ENCODE measurements around the gene ARPC1B. TPM values are rescaled to one million over a fixed set of nuclear protein-coding genes. Genes with fewer than 3 reads are reported as not detected.
"Not testable (repeated sequence)": the region's sequence is repeated elsewhere in the genome, so short reads cannot be mapped to it uniquely, and the experiment has no call there.

ARPC1B gene
- total and polyA plus RNA-seq, 9 of the 15 experiments (the other 6 are each of a cell fraction or from before 2014, with no cell fraction given) = 6.7 to 357 (median 211) TPM

GRCh38 chr7:99431756-99432540 is 57.4 kb downstream of the ARPC1B start:
- H4K20me1 ChIP-seq (replicated peaks; ENCODE audit: control insufficient read depth, insufficient read depth, low read length); H3K4me3 ChIP-seq; H3K79me2 ChIP-seq (ENCODE audit: control insufficient read depth, insufficient read depth, low read length); ATAC-seq; DNase-seq (ENCODE audit: extremely low read depth in 1 of 4, low spot score in 3 of 4); H3K27me3 ChIP-seq (ENCODE audit: control insufficient read depth in 2 of 2, insufficient read depth in 2 of 2, low read length in 2 of 2); intact Hi-C loops (cut with micrococcal nuclease); FAIRE-seq; H3K4me2 ChIP-seq (ENCODE audit: insufficient read depth, low read length); BruUV-seq (replicated peaks); in situ Hi-C loops (cut with MboI); H2AFZ ChIP-seq (ENCODE audit: low read depth, low read length); H3K27ac ChIP-seq (ENCODE audit: extremely low read depth, low read depth, low read length); H3K9me3 ChIP-seq (replicated peaks; ENCODE audit: control insufficient read depth, insufficient read depth, low read depth, low read length); H3K9ac ChIP-seq (ENCODE audit: insufficient read depth in 1 of 2, low read depth in 2 of 2, low read length in 2 of 2); CTCF ChIA-PET (ENCODE audit: low intra/inter-chr PET ratio); H3K9me1 ChIP-seq (ENCODE audit: control insufficient read depth, insufficient read depth, low read length): not testable (repeated sequence)
- Histone ChIP-seq H3K4me1 (replicated peaks in 1 of 2; ENCODE audit: control insufficient read depth in 2 of 2, insufficient read depth in 2 of 2, low read length in 2 of 2) (peaks cover 0 to 13% of the 10 kb centered on the region in 2 experiments; a peak in 2 of 5 replicates), H3K36me3 (ENCODE audit: control insufficient read depth, insufficient read depth, low read length) (peaks cover 72% of the 10 kb centered on the region; the same call in 2 of the 3 replicates)
- POLR2A ChIA-PET = interaction anchor here (0.7 kb wide), 1 partner anchor 16 kb away, joined by 3 read pairs; no protein-coding TSS in a partner anchor
- 68% methylated on average over 12 of the region's 13 CpGs for WGBS (ENCODE audit: insufficient coverage, low coverage, missing lambda C conversion rate)

DNA sequence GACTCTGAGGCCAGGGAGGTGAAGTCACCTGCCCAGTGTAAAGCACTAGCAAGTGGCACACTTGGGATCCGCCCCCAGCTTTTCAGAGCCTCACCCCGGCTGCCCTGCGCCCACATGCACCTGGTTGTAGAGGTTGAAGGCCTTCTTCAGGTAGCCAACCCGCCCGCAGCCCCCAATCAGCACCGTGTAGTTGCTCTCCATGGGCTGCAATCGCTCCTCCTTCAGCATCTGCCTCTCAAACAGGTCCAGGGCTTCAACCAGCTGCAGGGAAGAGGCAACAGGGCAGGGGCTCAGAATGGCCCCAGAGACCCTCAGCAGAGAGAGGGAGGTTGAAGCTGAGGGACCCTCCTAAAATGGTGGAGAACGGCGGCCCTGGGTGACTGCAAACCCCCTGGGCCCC is 58.6 kb downstream of the ARPC1B start:
- in situ Hi-C loops (cut with MboI) (no loop called here), intact Hi-C loops (cut with micrococcal nuclease) (no loop called here)
- Histone ChIP-seq H2AFZ (ENCODE audit: low read depth, low read length) (no peak overlapping the region), H3K4me3 (no peak overlapping the region), H3K79me2 (ENCODE audit: control insufficient read depth, insufficient read depth, low read length) (peaks cover 17% of the 10 kb centered on the region), H3K9ac (ENCODE audit: insufficient read depth in 1 of 2, low read depth in 2 of 2, low read length in 2 of 2) (peak overlapping the region in 1 of 2 experiments; percentile 65; a peak in 1 of 4 replicates), H3K36me3 (ENCODE audit: control insufficient read depth, insufficient read depth, low read length) (peaks cover 71% of the 10 kb centered on the region; the same call in 2 of the 3 replicates), H3K9me1 (ENCODE audit: control insufficient read depth, insufficient read depth, low read length) (no peaks in the 10 kb centered on the region), H3K9me3 (replicated peaks; ENCODE audit: control insufficient read depth, insufficient read depth, low read depth, low read length) (no peaks in the 10 kb centered on the region), H3K4me1 (replicated peaks in 1 of 2; ENCODE audit: control insufficient read depth in 2 of 2, insufficient read depth in 2 of 2, low read length in 2 of 2) (peaks cover 6 to 21% of the 10 kb centered on the region in 2 experiments; a peak in 3 of 5 replicates), H4K20me1 (replicated peaks; ENCODE audit: control insufficient read depth, insufficient read depth, low read length) (no peaks in the 10 kb centered on the region), H3K4me2 (ENCODE audit: insufficient read depth, low read length) (no peak overlapping the region), H3K27ac (ENCODE audit: extremely low read depth, low read depth, low read length) (no peak overlapping the region), H3K27me3 (ENCODE audit: control insufficient read depth in 2 of 2, insufficient read depth in 2 of 2, low read length in 2 of 2) (no peaks in the 10 kb centered on the region)
- TF ChIP-seq CEBPB (tag; IDR thresholded peaks at IDR 0.05) (no peak), ZNF134 (CRISPR knock-in tag; conservative IDR thresholded peaks at IDR 0.05) (no peak), ZNF583 (CRISPR knock-in tag; IDR thresholded peaks at IDR 0.05) (no peak), XRCC4 (IDR thresholded peaks at IDR 0.05; ENCODE audit: extremely low read depth, insufficient read depth, insufficient read length) (no peak)
- DNase-seq (ENCODE audit: extremely low read depth in 1 of 4, low spot score in 3 of 4) (no peak), ATAC-seq (no peak), FAIRE-seq (no peak)
- POLR2A ChIA-PET = interaction anchor here (0.6 to 1.0 kb wide), 4 partner anchors 8 to 73 kb away, joined by 3 read pairs; partner anchors contain the start of gene ZNF394
- BruUV-seq (replicated peaks) = no TSS peak
- WGBS (ENCODE audit: insufficient coverage, low coverage, missing lambda C conversion rate) = 88% methylated on average over 9 of the region's 9 CpGs
- CTCF ChIA-PET (ENCODE audit: low intra/inter-chr PET ratio) = no interaction called here

Data from K562 (cell line).